Dedifferentiated amniotic fluid mesenchymal stem cell (primary cell): ENCODE measurements around the gene TTL.
"Not testable (repeated sequence)": the region's sequence is repeated elsewhere in the genome, so short reads cannot be mapped to it uniquely, and the experiment has no call there.

Experiments used
- DNase-seq: peaks from one replicate; pipeline ENCODE4 v3.0.0-alpha.2; 2016; ENCODE audit errors: extremely low spot score

Gene TTL

DNA sequence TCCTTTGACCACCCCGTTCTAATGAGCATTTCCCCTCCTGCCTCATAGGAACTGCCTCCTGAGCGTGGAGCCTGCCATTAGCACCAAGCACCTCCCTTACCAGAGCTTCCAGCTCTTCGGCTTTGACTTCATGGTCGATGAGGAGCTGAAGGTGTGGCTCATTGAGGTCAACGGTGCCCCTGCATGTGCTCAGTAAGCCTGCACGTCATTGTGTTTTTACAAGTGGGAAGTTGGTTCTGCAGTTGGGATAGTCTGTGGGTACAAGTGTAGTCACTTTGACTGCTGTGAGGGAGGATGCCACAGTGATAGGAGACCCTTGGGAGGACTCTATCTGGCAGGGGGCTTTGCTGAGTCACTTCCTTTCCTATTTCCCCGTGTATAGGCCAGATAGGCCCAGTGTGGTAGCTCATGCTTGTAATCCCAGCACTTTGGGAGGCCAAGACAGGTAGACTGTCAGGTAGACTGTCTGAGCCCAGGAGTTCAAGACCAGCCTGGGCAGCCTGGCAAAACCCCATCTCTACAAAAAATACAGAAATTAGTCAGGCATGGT, 38.4 kb downstream of the TTL start:
- no peak for DNase-seq

DNA sequence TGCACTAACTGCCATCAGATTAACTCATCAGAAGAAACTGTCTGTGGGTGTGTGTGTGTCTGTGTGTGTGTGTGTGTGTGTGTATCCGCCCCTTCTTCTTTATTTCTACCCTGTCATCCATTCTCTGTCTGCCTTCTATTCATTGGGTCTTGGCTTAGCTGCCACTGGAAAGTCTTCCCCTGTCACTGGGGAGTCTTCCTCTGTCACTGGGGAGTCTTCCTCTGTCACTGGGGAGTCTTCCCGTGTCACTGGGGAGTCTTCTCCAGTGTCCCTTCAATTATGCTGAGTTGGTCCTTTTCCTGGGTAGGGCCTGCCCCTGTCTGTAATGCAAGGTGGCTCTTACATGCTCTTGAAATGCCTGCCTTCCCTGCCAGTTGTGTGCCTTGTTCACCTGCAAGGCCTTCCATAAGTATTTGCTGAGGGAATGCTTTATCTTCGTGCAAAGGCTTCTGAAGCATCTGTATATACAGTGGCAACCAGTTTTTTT, 41.4 kb downstream of the TTL start:
- DNase-seq: no peak

DNA sequence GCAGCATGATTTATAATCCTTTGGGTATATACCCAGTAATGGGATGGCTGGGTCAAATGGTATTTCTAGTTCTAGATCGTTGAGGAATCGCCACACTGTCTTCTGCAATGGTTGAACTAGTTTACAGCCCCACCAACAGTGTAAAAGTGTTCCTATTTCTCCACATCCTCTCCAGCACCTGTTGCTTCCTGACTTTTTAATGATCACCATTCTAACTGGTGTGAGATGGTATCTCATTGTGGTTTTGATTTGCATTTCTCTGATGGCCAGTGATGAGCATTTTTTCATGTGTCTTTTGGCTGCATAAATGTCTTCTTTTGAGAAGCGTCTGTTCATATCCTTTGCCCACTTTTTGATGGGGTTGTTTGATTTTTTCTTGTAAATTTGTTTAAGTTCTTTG, 42.3 kb downstream of the TTL start:
- not testable (repeated sequence) for DNase-seq

GRCh38 chr2:112528541-112528940, 46.6 kb downstream of the TTL start:
- no peak for DNase-seq

DNA sequence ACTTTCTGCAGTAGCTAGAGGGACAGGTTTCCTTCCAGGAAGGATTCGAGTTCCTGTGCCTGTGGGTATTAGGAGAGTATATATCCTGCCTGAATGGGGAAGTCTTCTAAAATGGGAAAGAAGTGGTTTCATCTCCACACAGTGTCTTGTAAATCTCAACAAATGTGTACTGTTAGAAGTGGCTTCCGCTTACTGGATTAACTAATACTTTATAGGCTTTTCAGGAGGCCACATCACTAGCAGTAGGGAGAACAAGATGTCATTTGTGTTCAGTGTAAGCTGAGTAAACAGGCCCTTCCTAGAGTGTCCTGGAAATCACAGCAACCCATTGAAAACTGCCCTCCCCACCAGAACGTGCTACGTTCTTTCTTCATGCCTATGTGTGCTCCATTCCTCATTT, 47.8 kb downstream of the TTL start:
- DNase-seq: no peak

- DNase-seq: no peak
These were observed 48.8 kb downstream of the TTL start for GRCh38 chr2:112530728-112531127.

DNA sequence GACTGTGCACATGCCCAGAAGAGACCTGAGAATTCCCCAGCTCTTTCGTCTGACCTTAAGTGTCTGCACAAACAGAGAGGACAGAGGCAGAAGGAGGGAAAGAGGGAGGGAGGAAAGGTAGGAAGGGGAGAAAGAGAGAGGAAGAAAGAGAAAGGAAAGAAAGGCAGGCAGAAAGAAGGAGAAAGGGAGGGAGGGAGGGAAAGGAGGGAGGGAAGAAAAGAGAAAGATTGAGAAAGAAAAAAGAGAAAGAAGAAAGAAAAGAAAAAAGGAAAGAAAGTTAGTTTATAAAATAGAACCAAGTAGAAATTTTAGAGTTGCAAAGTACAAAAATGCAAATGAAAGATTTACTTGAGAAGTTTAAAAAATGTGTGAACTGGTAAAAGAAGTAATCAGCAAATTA, 52.9 kb downstream of the TTL start:
- no peak for DNase-seq

- not testable (repeated sequence) for DNase-seq
These were observed 54.7 kb downstream of the TTL start for GRCh38 chr2:112536665-112537064.

DNA sequence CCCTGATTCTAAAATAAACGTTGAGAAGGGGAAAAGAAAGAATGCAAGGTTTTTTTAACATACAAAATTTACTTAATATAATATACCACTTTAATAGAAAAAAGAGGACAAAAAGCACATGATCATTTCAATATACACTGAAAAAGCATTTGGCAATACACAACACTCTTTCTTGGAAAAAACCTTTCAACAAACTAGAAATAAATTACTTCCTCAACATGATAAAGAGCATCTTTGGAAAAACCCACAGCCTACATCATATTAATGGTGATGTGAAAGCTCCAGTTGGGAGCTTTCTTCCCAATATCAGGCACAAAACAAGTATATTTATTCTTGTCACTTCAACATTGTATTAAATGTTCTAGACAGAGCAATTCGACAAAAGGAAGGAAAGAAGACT, 57.4 kb downstream of the TTL start:
- no peak for DNase-seq

DNA sequence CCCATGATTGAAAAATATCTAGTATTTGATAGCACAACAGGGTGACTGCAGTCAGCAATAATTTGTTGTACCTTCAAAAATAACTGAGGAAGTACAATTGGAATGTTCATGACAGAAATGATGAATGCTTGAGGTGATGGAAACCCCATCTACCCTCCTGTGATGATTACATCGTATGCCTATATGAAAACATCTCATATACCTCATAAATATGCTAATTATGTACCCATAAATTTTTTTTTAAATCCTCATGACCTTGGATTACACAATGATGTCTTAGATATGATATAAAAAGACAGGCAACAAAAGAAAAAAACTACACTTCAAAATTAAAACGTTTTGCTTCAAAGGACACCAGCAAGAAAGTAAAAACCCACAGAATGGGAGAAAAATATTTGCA, 59.0 kb downstream of the TTL start:
- DNase-seq: no peak

GRCh38 chr2:112541315-112542122, 59.6 kb downstream of the TTL start:
- DNase-seq: peak; percentile 36

- peak; percentile 60 for DNase-seq
These were observed 60.4 kb downstream of the TTL start, which contains the start of gene POLR1B for GRCh38 chr2:112542123-112542983. POLR1B (plus strand) TSS chr2:112542465; CDS start chr2:112542495, 30 bp downstream.

- no peak for DNase-seq
These were observed 61.2 kb downstream of the TTL start for GRCh38 chr2:112542984-112543661.

DNA sequence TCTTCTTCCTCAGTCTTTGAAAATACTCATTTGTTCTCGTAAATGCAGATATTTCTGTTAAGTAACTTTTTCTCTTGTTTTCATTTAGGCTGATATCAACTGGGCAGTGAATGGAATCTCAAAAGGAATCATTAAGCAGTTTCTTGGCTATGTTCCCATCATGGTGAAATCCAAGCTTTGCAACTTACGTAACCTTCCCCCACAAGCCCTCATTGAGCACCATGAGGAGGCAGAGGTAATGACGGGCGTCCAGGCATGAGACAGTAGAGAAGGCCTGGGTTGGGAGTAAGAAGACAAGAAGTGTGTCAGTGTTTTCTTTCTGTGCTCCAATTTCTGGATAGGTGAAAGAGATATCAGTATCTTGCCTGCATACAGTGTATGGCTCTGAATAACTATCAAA, 65.4 kb downstream of the TTL start:
- no peak for DNase-seq

- DNase-seq: no peak
These were observed 67.0 kb downstream of the TTL start for GRCh38 chr2:112548980-112549379.

- no peak for DNase-seq
These were observed 84.1 kb downstream of the TTL start for GRCh38 chr2:112566104-112566503.

GRCh38 chr2:112566508-112566907, 84.6 kb downstream of the TTL start:
- DNase-seq: not testable (repeated sequence)

- DNase-seq: no peak
These were observed 90.0 kb downstream of the TTL start for GRCh38 chr2:112572005-112572404.

GRCh38 chr2:112577756-112578155, 95.8 kb downstream of the TTL start:
- DNase-seq: no peak

DNA sequence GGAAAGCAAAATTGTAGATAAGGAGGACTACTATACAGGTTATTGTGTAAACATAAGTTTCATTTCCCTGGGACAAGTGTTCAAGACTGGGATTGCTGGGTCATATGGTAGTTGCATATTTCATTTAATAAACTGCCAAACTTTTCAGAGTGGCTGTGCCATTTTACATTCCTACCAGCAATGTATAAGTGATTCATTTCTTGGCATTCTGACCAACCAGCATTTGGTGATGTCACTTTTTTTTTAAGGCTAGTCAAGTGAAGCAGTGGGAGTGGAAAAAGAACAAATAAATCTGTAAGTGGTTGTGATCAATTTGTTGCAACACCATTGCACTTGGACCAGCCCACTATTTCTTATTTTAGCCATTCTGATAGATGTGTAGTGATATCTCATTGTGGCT, 97.3 kb downstream of the TTL start:
- peak; percentile 94 for DNase-seq

- DNase-seq: no peak
These were observed 98.1 kb downstream of the TTL start for GRCh38 chr2:112580084-112580483.

DNA sequence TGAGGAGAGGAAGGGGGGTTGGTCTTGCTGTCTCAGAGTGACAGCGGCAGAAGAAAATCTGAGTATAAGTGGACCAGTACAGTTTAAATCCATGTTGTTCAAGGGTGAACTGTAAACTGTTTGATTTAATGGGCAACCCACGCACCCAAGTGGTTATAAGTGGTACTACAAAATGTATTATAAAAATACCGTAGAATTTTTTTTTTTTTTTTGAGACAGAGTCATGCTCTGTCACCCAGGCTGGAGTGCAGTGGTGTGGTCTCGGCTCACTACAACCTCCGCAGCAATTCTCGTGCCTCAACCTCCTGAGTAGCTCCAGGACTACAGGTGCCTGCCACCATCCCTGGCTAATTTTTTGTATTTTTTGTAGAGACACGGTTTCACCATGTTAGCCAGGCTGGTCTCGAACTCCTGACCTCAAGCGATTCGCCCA, 100.4 kb downstream of the TTL start:
- DNase-seq: peak; percentile 82
